Caki2 (cell line): ENCODE data around the gene ADAMTS15. TPM values are rescaled to one million over a fixed set of nuclear protein-coding genes. Genes with fewer than 3 reads are reported as not detected.

Experiments
- DNase-seq: peaks from one replicate; pipeline ENCODE4 v3.0.0-alpha.2; 2015; ENCODE audit warnings: low read depth
- in situ Hi-C: cut with HindIII; loops from 2 replicates; pipeline ENCODE4 v1.10.0; 2016; ENCODE audit warnings: low sequenced_read_pairs, low pct_unique_long_range_greater_than_20kb, mixed read lengths
- total RNA-seq: library from RNA; depleted of rRNA; stranded (reverse); fragments of >200 nt; shearing (Covaris generic); gene quantifications from 2 replicates; pipeline ENCODE4 v1.2.3, GENCODE V29; 2014; ENCODE audit warnings: low replicate concordance

ADAMTS15 gene
- total RNA-seq, 1 experiment from 2014 or later = 4.6 TPM

- in situ Hi-C loops = no loop called here
- DNase-seq = no peak
Observed at GRCh38 chr11:130471731-130472433, 23.4 kb downstream of the ADAMTS15 start.

DNA sequence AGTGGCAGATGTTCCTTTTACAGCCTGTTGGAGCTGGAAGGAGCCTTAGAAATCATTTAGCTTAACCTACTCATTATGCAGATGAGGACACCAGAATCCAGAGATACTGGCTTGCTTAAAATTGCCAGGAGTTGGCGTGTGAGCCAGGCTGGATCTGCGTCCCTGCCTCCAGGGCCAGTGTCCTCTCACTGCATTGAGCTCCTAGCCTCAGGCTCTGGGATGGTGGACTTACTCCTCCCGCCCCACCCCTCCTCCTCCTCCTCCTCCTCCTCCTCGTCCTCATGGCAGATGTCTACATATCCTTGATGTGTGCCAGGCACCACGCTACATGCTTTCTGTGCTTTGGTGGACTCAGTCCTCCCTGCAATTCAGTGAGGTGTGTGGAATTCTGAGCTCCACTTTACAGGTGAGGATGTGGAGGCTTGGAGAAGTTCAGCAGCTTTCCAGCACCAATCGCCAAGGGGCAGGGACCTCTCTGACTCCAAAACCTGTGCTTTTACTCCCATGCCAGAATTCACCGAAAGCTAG, 24.1 kb downstream of the ADAMTS15 start:
- DNase-seq = no peak
- in situ Hi-C loops = no loop called here

DNA sequence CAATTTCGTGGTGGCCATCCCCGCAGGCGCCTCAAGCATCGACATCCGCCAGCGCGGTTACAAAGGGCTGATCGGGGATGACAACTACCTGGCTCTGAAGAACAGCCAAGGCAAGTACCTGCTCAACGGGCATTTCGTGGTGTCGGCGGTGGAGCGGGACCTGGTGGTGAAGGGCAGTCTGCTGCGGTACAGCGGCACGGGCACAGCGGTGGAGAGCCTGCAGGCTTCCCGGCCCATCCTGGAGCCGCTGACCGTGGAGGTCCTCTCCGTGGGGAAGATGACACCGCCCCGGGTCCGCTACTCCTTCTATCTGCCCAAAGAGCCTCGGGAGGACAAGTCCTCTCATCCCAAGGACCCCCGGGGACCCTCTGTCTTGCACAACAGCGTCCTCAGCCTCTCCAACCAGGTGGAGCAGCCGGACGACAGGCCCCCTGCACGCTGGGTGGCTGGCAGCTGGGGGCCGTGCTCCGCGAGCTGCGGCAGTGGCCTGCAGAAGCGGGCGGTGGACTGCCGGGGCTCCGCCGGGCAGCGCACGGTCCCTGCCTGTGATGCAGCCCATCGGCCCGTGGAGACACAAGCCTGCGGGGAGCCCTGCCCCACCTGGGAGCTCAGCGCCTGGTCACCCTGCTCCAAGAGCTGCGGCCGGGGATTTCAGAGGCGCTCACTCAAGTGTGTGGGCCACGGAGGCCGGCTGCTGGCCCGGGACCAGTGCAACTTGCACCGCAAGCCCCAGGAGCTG, 24.8 kb downstream of the ADAMTS15 start:
- DNase-seq = no peak
- in situ Hi-C loops = no loop called here

- in situ Hi-C loops = no loop called here
- DNase-seq = no peak
Observed at GRCh38 chr11:130473795-130474377, 25.4 kb downstream of the ADAMTS15 start.

DNA sequence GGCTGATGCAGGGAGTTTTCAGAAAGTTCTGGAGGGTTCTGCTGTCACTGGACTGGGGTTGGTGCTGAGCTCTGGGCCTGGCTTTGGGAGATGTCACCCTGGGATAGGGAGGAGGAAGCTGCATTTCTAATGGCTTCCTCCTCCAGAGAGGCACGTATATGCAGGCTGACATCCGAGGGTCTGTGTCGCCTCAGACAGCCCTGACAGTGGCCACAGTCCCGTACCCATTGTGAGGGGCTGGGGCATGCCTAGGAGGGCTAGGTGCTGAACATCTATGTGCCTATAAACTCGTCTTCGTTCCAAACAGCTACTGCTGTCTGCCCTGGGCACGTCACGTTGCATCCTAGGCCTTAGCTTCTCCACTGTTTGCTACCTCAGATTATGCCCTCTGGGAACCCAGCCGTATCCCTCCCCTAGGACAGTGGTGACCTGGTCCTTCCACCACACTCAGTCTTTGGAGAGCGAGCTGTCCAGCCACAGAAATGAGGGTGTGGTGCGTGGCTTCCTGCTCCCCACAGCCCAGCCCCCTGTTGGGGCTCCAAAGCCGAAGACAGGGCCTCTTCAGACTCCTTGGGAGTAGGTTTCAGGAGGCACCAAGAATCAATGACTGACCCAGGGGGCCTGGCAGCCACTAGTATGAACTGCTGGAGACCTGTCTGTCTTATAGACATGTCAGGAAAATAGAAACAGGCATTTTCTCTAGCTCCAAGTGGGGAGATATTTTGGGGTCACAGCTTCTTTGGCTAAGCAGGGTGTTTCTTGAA, 26.4 kb downstream of the ADAMTS15 start:
- in situ Hi-C loops = no loop called here
- no peak for DNase-seq

DNA sequence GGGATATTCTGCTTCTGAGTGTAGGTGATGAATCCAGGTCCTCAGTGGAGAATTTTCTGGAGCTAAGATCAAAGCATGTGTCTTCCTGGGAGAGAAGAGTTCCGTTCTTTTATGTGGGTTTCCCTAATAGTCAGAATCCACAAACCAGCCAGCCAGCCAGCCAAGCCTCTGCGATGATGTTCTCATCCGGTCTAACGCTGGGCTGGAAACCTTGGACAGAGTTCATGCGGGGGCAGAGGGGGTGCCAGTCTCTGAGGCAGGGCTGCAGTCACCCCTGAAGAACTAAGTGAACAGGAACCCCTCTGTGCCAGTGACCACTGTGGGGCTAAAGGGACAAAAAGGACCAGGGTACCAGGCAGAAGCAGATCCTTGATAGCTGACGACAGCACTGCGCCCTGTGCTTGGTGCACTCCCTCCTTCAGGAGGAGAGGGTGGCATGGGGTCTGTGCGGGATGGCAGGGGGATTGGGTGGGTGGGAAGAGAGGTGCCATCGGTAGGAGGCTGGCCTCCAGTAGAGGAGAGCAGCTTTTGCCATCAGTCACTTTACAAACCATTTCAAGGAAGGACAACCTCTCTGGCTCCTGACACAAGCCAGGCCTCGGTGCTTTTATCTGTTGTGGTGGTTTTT, 27.1 kb downstream of the ADAMTS15 start:
- in situ Hi-C loops = no loop called here

DNA sequence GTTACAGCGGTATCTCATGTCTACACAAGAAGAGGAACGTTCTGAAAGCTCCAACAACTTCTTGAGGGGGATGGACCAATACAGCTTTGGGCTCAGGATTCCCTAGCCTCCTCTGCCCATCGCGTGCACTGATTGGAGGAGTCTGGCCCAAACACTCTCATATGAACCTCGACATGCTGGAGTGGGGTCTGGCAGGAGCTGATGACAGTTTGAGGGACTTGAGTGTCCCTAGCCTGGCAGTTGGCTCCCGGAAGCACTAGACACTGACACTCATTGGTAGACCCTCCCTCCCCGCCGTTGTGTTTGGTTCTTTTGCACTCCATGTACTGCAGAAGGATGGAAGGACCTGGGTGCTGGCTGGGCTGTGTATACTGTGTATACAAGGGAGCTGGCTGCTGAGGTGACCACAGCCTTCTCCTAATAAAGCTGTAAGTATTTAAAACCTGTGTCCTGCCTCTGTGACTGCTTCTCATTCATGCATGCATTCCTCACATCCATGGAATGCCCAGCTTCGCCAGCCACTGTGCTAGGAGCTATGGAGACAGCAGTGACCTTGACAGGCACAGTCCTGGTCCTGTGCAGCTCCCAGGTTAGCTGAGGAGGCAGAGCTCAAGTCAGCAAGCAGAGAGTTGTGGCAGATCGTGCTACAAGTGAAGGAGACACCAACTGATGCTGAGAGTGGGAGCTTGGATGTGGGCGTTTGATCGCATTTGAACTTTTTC, 27.9 kb downstream of the ADAMTS15 start:
- peak; percentile 4 for DNase-seq
- in situ Hi-C loops = no loop called here

More for the DNA sequence above, 27.1 kb downstream of the ADAMTS15 start:
- no peak for DNase-seq

DNA sequence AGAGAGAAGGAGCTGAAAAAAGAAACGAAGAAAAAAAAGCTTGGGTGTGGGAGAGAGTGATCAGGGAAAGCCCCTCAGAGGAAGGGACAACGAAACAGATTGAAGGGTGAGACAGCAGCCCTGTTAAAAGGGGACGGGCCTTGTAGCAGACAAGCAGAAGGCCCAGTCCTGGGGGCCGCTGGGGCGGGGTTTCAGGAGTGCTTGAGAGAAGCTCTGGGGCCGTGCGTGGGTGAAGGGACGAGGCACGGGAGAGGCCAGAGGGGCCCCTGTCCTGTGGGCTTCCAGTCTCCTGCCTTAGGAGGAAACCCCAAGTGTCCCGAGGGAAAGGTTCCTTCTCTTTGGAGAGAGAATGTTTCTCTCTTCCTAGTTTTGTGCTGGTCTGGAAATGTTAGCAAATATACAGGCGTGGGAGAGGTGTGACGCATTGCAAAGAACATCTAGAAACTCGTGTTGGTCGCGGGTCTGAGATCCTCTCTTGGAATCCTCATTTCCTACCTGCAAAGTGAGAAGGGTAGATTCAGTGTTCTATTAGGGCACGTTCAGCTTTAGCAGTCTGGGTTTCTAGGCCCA, 28.6 kb downstream of the ADAMTS15 start:
- no peak for DNase-seq
- in situ Hi-C loops = no loop called here

- DNase-seq = no peak
- in situ Hi-C loops = no loop called here
Observed at GRCh38 chr11:130477586-130478203, 29.2 kb downstream of the ADAMTS15 start.

- DNase-seq = peak; percentile 87
- in situ Hi-C loops = no loop called here
Observed at GRCh38 chr11:130478204-130478701, 29.8 kb downstream of the ADAMTS15 start.

GRCh38 chr11:130478881-130479280, 30.4 kb downstream of the ADAMTS15 start:
- DNase-seq = no peak
- in situ Hi-C loops = no loop called here

DNA sequence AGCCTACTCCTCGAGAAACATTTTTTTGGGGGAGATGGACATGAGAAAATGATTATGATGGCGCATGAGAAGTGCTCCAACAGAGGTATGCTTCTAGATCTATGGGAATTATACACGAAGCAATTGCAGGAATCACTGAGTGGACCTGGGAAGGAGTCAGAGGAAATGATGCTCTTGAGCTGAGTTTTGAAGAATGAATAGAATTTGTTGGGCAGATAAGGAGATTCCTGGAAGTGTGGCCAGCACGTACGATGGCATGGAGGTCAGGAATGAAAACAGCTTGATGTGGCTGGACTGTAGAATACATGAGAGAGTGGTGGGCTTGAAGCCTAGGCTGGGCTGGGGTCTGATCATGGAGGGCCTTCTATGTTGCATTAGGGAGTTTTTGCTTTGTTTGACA, 31.7 kb downstream of the ADAMTS15 start:
- in situ Hi-C loops = no loop called here
- no peak for DNase-seq

DNA sequence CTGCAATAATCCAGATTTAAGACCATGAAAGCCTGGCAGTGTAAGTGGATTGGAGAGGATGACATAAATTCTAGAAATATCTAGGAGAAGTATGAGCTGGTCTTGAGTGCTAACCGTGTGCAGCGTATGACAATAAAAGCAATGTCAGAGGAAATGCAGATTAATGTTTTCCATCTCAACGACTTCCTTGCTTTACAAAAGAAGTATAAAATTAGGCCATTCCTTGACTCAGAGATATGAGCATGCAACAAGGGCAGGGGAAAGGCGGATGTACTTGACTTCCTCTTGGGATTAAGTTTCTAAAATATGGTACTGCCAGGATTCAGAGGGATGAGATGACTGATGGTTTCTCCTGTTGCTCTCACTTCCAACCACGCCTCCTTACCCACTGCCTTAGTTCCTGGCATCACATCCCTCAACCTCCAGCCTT, 32.3 kb downstream of the ADAMTS15 start:
- no peak for DNase-seq
- in situ Hi-C loops = no loop called here

DNA sequence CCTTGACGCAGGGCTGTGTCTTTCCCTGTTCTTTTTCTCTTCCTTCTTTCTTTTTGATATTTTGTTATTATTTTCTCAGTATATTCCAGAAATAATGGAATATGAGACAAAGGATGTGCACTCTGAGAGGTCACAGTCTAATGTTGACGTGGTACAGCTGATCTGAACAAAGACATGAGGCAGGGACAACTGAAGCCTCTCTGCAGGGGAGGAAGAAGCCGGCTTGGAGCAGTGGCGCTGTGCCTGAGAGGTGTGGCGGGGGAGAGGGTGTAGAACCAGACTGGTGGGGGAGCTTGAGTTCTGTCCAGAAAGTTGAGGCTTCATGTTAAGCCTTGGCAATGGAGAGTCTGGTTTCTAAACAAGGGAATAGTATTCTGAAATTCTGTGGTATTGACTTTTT, 34.7 kb downstream of the ADAMTS15 start:
- in situ Hi-C loops = no loop called here
- no peak for DNase-seq

- in situ Hi-C loops = no loop called here
- DNase-seq = no peak
Observed at GRCh38 chr11:130485983-130486382, 37.5 kb downstream of the ADAMTS15 start.

GRCh38 chr11:130486391-130486836, 38.0 kb downstream of the ADAMTS15 start:
- in situ Hi-C loops = no loop called here
- DNase-seq = no peak
